Effector memory CD8-positive, alpha-beta T cell (primary cell): ENCODE data around the gene CNTNAP4.

ENCODE experiments used
- ATAC-seq: fragments of 150-1000 bp; cut with Tn5 transposase; replicated peaks from 2 replicates; pipeline ENCODE4 v1.10.0; 2021; ENCODE audit warnings: mild to moderate bottlenecking, moderate library complexity
- DNase-seq, 3 experiments: peaks; one replicate each; pipeline ENCODE4 v3.0.0; 2021
- H3K27ac Mint-ChIP-seq, 2 donors: one replicate each; pipeline ENCODE4 v1.8.0; 2022; ENCODE audit warnings: mild to moderate bottlenecking in 2 of 2, mixed read lengths in 2 of 2, moderate library complexity in 2 of 2
- H3K27me3 Mint-ChIP-seq, 2 donors: one replicate each; pipeline ENCODE4 v1.8.0; 2022; ENCODE audit warnings: mixed read lengths in 2 of 2
- H3K36me3 Mint-ChIP-seq: one replicate; pipeline ENCODE4 v1.8.0; 2022; ENCODE audit warnings: mild to moderate bottlenecking, moderate library complexity, mixed read lengths; ENCODE audit not compliant: insufficient read depth
- H3K4me1 Mint-ChIP-seq, 2 donors: one replicate each; pipeline ENCODE4 v1.8.0; 2022; ENCODE audit warnings: low read depth in 2 of 2, mixed read lengths in 2 of 2
- H3K4me3 Mint-ChIP-seq, 2 donors: one replicate each; pipeline ENCODE4 v1.8.0; 2022; ENCODE audit warnings: mild to moderate bottlenecking in 2 of 2, mixed read lengths in 2 of 2, moderate library complexity in 2 of 2
- H3K9me3 Mint-ChIP-seq, 2 donors: one replicate each; pipeline ENCODE4 v1.8.0; 2022; ENCODE audit warnings: mixed read lengths in 2 of 2
- total RNA-seq, 9 experiments: gene quantifications; one replicate each; lab custom pipeline; 2026; lab: John Stamatoyannopoulos, UW

The CNTNAP4 gene
- total RNA-seq: 0 to 0.11 (median 0) reads per million in 9 experiments

GRCh38 chr16:76276745-76277438, at the start of gene CNTNAP4:
TSS of gene CNTNAP4 (plus strand) at chr16:76277401. CDS start at chr16:76277663, 262 bp downstream.
- no peaks in the 10 kb centered on the region for H3K4me1 Mint-ChIP-seq
- H3K27ac Mint-ChIP-seq: no peak within 1 kb of the TSS
- H3K4me3 Mint-ChIP-seq: no peak within 1 kb of the TSS
- DNase-seq (no peak), ATAC-seq (no peak)
- H3K27me3 Mint-ChIP-seq: no peaks in the 10 kb centered on the region
- H3K9me3 Mint-ChIP-seq: peaks cover 0 to 10% of the 10 kb centered on the region in 2 donors
- no peaks in the 10 kb centered on the region for H3K36me3 Mint-ChIP-seq

- H3K27me3 Mint-ChIP-seq: no peaks in the 10 kb centered on the region
- peaks cover 0 to 8% of the 10 kb centered on the region in 2 donors for H3K9me3 Mint-ChIP-seq
- H3K4me3 Mint-ChIP-seq: no peak overlapping the region
- ATAC-seq: no peak
- no peak for DNase-seq
- no peaks in the 10 kb centered on the region for H3K4me1 Mint-ChIP-seq
- no peak overlapping the region for H3K27ac Mint-ChIP-seq
- H3K36me3 Mint-ChIP-seq: no peaks in the 10 kb centered on the region
Observed at GRCh38 chr16:76228546-76229146, 48.6 kb upstream of the CNTNAP4 start.

- H3K9me3 Mint-ChIP-seq: peaks cover 7 to 8% of the 10 kb centered on the region in 2 donors
- DNase-seq (no peak), ATAC-seq (no peak)
- no peaks in the 10 kb centered on the region for H3K27me3 Mint-ChIP-seq
- H3K27ac Mint-ChIP-seq: no peak overlapping the region
- no peaks in the 10 kb centered on the region for H3K4me1 Mint-ChIP-seq
- no peak overlapping the region for H3K4me3 Mint-ChIP-seq
- H3K36me3 Mint-ChIP-seq: no peaks in the 10 kb centered on the region
Observed at GRCh38 chr16:76232704-76233103, 44.5 kb upstream of the CNTNAP4 start.

GRCh38 chr16:76235025-76235424, 42.2 kb upstream of the CNTNAP4 start:
- ATAC-seq: no peak
- Mint-ChIP-seq H3K27ac (no peak overlapping the region), H3K4me3 (no peak overlapping the region), H3K4me1 (no peaks in the 10 kb centered on the region), H3K9me3 (peaks cover 0 to 7% of the 10 kb centered on the region in 2 donors), H3K27me3 (no peaks in the 10 kb centered on the region), H3K36me3 (no peaks in the 10 kb centered on the region)
- no peak for DNase-seq

GRCh38 chr16:76235426-76235825, 41.8 kb upstream of the CNTNAP4 start:
- no peak overlapping the region for H3K27ac Mint-ChIP-seq
- no peaks in the 10 kb centered on the region for H3K27me3 Mint-ChIP-seq
- H3K36me3 Mint-ChIP-seq: no peaks in the 10 kb centered on the region
- DNase-seq: no peak
- H3K4me3 Mint-ChIP-seq: no peak overlapping the region
- H3K9me3 Mint-ChIP-seq: peaks cover 0 to 7% of the 10 kb centered on the region in 2 donors
- ATAC-seq: no peak
- H3K4me1 Mint-ChIP-seq: no peaks in the 10 kb centered on the region

GRCh38 chr16:76237471-76237870, 39.7 kb upstream of the CNTNAP4 start:
- no peak for DNase-seq
- no peak for ATAC-seq
- peaks cover 0 to 14% of the 10 kb centered on the region in 2 donors for H3K9me3 Mint-ChIP-seq
- no peak overlapping the region for H3K4me3 Mint-ChIP-seq
- H3K36me3 Mint-ChIP-seq: no peaks in the 10 kb centered on the region
- H3K4me1 Mint-ChIP-seq: no peaks in the 10 kb centered on the region
- no peaks in the 10 kb centered on the region for H3K27me3 Mint-ChIP-seq
- H3K27ac Mint-ChIP-seq: no peak overlapping the region

- no peaks in the 10 kb centered on the region for H3K36me3 Mint-ChIP-seq
- no peak overlapping the region for H3K4me3 Mint-ChIP-seq
- H3K27me3 Mint-ChIP-seq: no peaks in the 10 kb centered on the region
- H3K4me1 Mint-ChIP-seq: no peaks in the 10 kb centered on the region
- no peak overlapping the region for H3K27ac Mint-ChIP-seq
- peaks cover 1 to 8% of the 10 kb centered on the region in 2 donors for H3K9me3 Mint-ChIP-seq
- no peak for ATAC-seq
- DNase-seq: no peak
Observed at GRCh38 chr16:76241755-76242154, 35.4 kb upstream of the CNTNAP4 start.

GRCh38 chr16:76243620-76244019, 33.6 kb upstream of the CNTNAP4 start:
- ATAC-seq (no peak), DNase-seq (no peak)
- Mint-ChIP-seq H3K4me3 (no peak overlapping the region), H3K9me3 (peaks cover 3 to 17% of the 10 kb centered on the region in 2 donors), H3K27ac (no peak overlapping the region), H3K4me1 (no peaks in the 10 kb centered on the region), H3K27me3 (no peaks in the 10 kb centered on the region), H3K36me3 (no peaks in the 10 kb centered on the region)

- no peak overlapping the region for H3K27ac Mint-ChIP-seq
- DNase-seq: no peak
- ATAC-seq: no peak
- no peak overlapping the region for H3K4me3 Mint-ChIP-seq
- no peaks in the 10 kb centered on the region for H3K36me3 Mint-ChIP-seq
- peaks cover 6 to 18% of the 10 kb centered on the region in 2 donors for H3K9me3 Mint-ChIP-seq
- no peaks in the 10 kb centered on the region for H3K27me3 Mint-ChIP-seq
- H3K4me1 Mint-ChIP-seq: no peaks in the 10 kb centered on the region
Observed at GRCh38 chr16:76246587-76246986, 30.6 kb upstream of the CNTNAP4 start.

- H3K27ac Mint-ChIP-seq: peak overlapping the region in 1 of 2 donors; percentile 44
- no peaks in the 10 kb centered on the region for H3K4me1 Mint-ChIP-seq
- no peaks in the 10 kb centered on the region for H3K36me3 Mint-ChIP-seq
- no peak for ATAC-seq
- DNase-seq: no peak
- peaks cover 4 to 44% of the 10 kb centered on the region in 2 donors for H3K9me3 Mint-ChIP-seq
- H3K27me3 Mint-ChIP-seq: no peaks in the 10 kb centered on the region
- no peak overlapping the region for H3K4me3 Mint-ChIP-seq
Observed at GRCh38 chr16:76265434-76266045, 11.7 kb upstream of the CNTNAP4 start.

GRCh38 chr16:76268824-76269223, 8.4 kb upstream of the CNTNAP4 start:
- no peaks in the 10 kb centered on the region for H3K4me1 Mint-ChIP-seq
- H3K4me3 Mint-ChIP-seq: no peak overlapping the region
- H3K27ac Mint-ChIP-seq: no peak overlapping the region
- ATAC-seq: no peak
- H3K36me3 Mint-ChIP-seq: no peaks in the 10 kb centered on the region
- H3K27me3 Mint-ChIP-seq: no peaks in the 10 kb centered on the region
- H3K9me3 Mint-ChIP-seq: peaks cover 4 to 27% of the 10 kb centered on the region in 2 donors
- DNase-seq: no peak

- no peak for ATAC-seq
- DNase-seq: no peak
- H3K36me3 Mint-ChIP-seq: no peaks in the 10 kb centered on the region
- H3K9me3 Mint-ChIP-seq: peaks cover 0 to 10% of the 10 kb centered on the region in 2 donors
- no peaks in the 10 kb centered on the region for H3K27me3 Mint-ChIP-seq
- H3K4me3 Mint-ChIP-seq: no peak overlapping the region
- H3K4me1 Mint-ChIP-seq: no peaks in the 10 kb centered on the region
- H3K27ac Mint-ChIP-seq: no peak overlapping the region
Observed at GRCh38 chr16:76277460-76278030, 344 bp downstream of the CNTNAP4 start.

- DNase-seq: no peak
- no peak for ATAC-seq
- no peaks in the 10 kb centered on the region for H3K27me3 Mint-ChIP-seq
- no peak overlapping the region for H3K4me3 Mint-ChIP-seq
- H3K4me1 Mint-ChIP-seq: no peaks in the 10 kb centered on the region
- H3K36me3 Mint-ChIP-seq: no peaks in the 10 kb centered on the region
- H3K9me3 Mint-ChIP-seq: peaks cover 0 to 10% of the 10 kb centered on the region in 2 donors
- no peak overlapping the region for H3K27ac Mint-ChIP-seq
Observed at GRCh38 chr16:76278086-76278485, 885 bp downstream of the CNTNAP4 start.
